ENCODE measurements around the gene PODNL1. TPM values are rescaled to one million over a fixed set of nuclear protein-coding genes. Genes with fewer than 3 reads are reported as not detected.
"Not testable (repeated sequence)": the region's sequence is repeated elsewhere in the genome, so short reads cannot be mapped to it uniquely, and the experiment has no call there.

PODNL1 gene
- total RNA-seq, 1 experiment from 2014 or later: not detected

DNA sequence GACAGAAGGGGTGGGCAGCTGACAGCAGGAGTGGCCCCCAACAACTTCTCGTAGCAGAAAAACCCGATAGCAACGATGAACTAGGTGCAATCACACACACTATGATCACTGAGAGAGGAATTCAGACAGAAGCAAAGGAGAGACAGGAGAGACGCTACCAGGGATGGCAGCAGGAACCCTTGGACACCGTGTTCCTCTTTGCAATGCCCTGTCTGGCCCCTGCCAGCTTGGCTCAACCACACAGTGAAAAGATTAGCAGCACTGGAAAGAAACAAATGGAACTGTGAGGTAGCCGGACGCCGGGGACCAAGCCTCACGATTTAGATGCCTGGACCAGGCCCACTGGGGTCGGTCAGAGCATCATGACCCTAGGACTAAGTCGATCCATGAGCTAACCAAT lies 37.7 kb upstream of the PODNL1 start:
- peaks cover 10% of the 10 kb centered on the region for H3K4me1 Mint-ChIP-seq (ENCODE audit: low read depth, unreplicated experiment)
- no peak overlapping the region for H3K4me3 Mint-ChIP-seq (ENCODE audit: unreplicated experiment)
- intact Hi-C loops (cut with micrococcal nuclease; ENCODE audit: unreplicated experiment): loop anchor here (10.0 kb wide), 1 partner anchor 99 kb away; the partner anchor contains the start of gene MISP3
- no peak overlapping the region for H3K4me3 ChIP-seq (ENCODE audit: low read depth, low read length)
- H3K4me1 ChIP-seq: peaks cover 19% of the 10 kb centered on the region
- ChIA-PET CTCF (no interaction called here), POLR2A (no interaction called here)
- H3K9me3 ChIP-seq: no peaks in the 10 kb centered on the region
- H3K36me3 ChIP-seq (ENCODE audit: control insufficient read depth, insufficient read depth, low read length): no peaks in the 10 kb centered on the region; the same call in none of the 2 replicates
- no peak overlapping the region for H3K27ac Mint-ChIP-seq (ENCODE audit: unreplicated experiment)
- H3K27me3 Mint-ChIP-seq (ENCODE audit: insufficient read depth, unreplicated experiment): no peaks in the 10 kb centered on the region
- H3K27me3 ChIP-seq (replicated peaks; ENCODE audit: control insufficient read depth, insufficient read depth, low read length): no peaks in the 10 kb centered on the region
- TF ChIP-seq, protein P1, sequence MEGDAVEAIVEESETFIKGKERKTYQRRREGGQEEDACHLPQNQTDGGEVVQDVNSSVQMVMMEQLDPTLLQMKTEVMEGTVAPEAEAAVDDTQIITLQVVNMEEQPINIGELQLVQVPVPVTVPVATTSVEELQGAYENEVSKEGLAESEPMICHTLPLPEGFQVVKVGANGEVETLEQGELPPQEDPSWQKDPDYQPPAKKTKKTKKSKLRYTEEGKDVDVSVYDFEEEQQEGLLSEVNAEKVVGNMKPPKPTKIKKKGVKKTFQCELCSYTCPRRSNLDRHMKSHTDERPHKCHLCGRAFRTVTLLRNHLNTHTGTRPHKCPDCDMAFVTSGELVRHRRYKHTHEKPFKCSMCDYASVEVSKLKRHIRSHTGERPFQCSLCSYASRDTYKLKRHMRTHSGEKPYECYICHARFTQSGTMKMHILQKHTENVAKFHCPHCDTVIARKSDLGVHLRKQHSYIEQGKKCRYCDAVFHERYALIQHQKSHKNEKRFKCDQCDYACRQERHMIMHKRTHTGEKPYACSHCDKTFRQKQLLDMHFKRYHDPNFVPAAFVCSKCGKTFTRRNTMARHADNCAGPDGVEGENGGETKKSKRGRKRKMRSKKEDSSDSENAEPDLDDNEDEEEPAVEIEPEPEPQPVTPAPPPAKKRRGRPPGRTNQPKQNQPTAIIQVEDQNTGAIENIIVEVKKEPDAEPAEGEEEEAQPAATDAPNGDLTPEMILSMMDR (IDR thresholded peaks at IDR 0.05; ENCODE audit: insufficient read depth in 1 of 2, low read depth in 1 of 2, low read length in 1 of 2, severe bottlenecking in 1 of 2, unreplicated experiment in 1 of 2): no peak
- BruUV-seq (replicated peaks): no TSS peak
- peaks cover 32% of the 10 kb centered on the region for H3K36me3 Mint-ChIP-seq (ENCODE audit: insufficient read depth, unreplicated experiment)
- DNase-seq: no peak
- H3K9me3 Mint-ChIP-seq (ENCODE audit: unreplicated experiment): no peaks in the 10 kb centered on the region

DNA sequence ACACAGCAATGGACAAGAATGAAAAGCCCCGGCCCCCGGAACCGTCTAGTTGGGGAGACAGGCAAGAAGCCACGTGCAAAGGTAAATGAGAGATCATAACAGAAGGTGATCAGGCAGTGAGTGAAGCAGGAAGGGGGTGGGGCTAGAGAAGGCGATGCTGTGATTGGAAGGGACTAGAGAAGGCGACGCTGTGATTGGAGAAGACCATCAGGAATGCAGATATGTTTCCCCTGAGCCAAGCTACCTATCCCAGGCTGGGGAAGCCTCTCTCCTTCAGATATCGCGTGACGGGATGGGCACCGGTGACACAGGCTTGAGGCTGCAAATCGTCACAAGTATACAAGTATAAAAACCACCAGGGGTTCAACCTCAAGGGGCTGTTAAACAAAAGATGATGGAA lies 35.9 kb upstream of the PODNL1 start:
- CTCF ChIA-PET: interaction anchor here (0.9 kb wide), 1 partner anchor 86 kb away, joined by 3 read pairs; no protein-coding TSS in a partner anchor
- TF ChIP-seq, protein P1 (IDR thresholded peaks at IDR 0.05; ENCODE audit: insufficient read depth in 1 of 2, low read depth in 1 of 2, low read length in 1 of 2, severe bottlenecking in 1 of 2, unreplicated experiment in 1 of 2): no peak
- no peaks in the 10 kb centered on the region for H3K9me3 ChIP-seq
- Mint-ChIP-seq H3K4me3 (ENCODE audit: unreplicated experiment) (peak overlapping the region; percentile 49), H3K4me1 (ENCODE audit: low read depth, unreplicated experiment) (peaks cover 10% of the 10 kb centered on the region), H3K27ac (ENCODE audit: unreplicated experiment) (peak overlapping the region; percentile 79), H3K9me3 (ENCODE audit: unreplicated experiment) (no peaks in the 10 kb centered on the region), H3K36me3 (ENCODE audit: insufficient read depth, unreplicated experiment) (peaks cover 47% of the 10 kb centered on the region), H3K27me3 (ENCODE audit: insufficient read depth, unreplicated experiment) (no peaks in the 10 kb centered on the region)
- peaks cover 13% of the 10 kb centered on the region for H3K4me1 ChIP-seq
- H3K27me3 ChIP-seq (replicated peaks; ENCODE audit: control insufficient read depth, insufficient read depth, low read length): no peaks in the 10 kb centered on the region
- peak; percentile 84 to 88 for DNase-seq
- H3K4me3 ChIP-seq (ENCODE audit: low read depth, low read length): no peak overlapping the region
- no TSS peak for BruUV-seq (replicated peaks)
- POLR2A ChIA-PET: interaction anchor here (0.8 kb wide), 1 partner anchor 32 kb away, joined by 3 read pairs; the partner anchor contains the start of gene RFX1
- intact Hi-C loops (cut with micrococcal nuclease; ENCODE audit: unreplicated experiment): loop anchor here (1.0 to 10.0 kb wide), 2 partner anchors 94 to 101 kb away; partner anchors contain the start of gene MISP3
- H3K36me3 ChIP-seq (ENCODE audit: control insufficient read depth, insufficient read depth, low read length): peaks cover 2% of the 10 kb centered on the region

DNA sequence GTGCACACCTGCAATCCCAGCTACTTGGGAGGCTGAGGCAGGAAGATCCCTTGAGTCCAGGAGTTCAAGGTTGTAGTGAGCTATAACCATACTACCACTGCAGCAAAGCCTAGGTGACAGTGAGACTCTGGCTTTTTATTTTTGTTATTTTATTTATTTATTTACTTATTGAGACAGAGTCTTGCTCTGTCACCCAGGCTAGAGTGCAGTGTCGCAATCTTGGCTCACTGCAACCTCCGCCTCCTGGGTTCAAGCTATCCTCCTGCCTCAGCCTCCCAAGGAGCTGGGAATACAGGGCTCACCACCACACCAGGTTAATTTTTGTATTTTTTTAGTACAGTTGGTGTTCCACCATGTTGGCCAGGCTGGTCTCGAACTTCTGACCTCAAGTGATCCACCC lies 35.3 kb upstream of the PODNL1 start:
- H3K4me3 Mint-ChIP-seq (ENCODE audit: unreplicated experiment); CTCF ChIA-PET; H3K36me3 ChIP-seq (ENCODE audit: control insufficient read depth, insufficient read depth, low read length); H3K9me3 Mint-ChIP-seq (ENCODE audit: unreplicated experiment); POLR2A ChIA-PET; BruUV-seq (replicated peaks); H3K4me3 ChIP-seq (ENCODE audit: low read depth, low read length); H3K27ac Mint-ChIP-seq (ENCODE audit: unreplicated experiment); H3K9me3 ChIP-seq; DNase-seq; H3K27me3 ChIP-seq (replicated peaks; ENCODE audit: control insufficient read depth, insufficient read depth, low read length); H3K27me3 Mint-ChIP-seq (ENCODE audit: insufficient read depth, unreplicated experiment): not testable (repeated sequence)
- H3K36me3 Mint-ChIP-seq (ENCODE audit: insufficient read depth, unreplicated experiment): peaks cover 52% of the 10 kb centered on the region
- peaks cover 13% of the 10 kb centered on the region; the same call in 1 of the 2 replicates for H3K4me1 ChIP-seq
- peaks cover 10% of the 10 kb centered on the region for H3K4me1 Mint-ChIP-seq (ENCODE audit: low read depth, unreplicated experiment)
- intact Hi-C loops (cut with micrococcal nuclease; ENCODE audit: unreplicated experiment): loop anchor here (10.0 kb wide), 1 partner anchor 101 kb away; the partner anchor contains the start of gene MISP3

Data from Caco-2 (cell line).